ENCODE measurements around the gene PFDN2. TPM values are rescaled to one million over a fixed set of nuclear protein-coding genes. Genes with fewer than 3 reads are reported as not detected.
"Not testable (repeated sequence)": the region's sequence is repeated elsewhere in the genome, so short reads cannot be mapped to it uniquely, and the experiment has no call there.

The PFDN2 gene
- polyA plus RNA-seq, 1 donor, result 68.4 TPM

DNA sequence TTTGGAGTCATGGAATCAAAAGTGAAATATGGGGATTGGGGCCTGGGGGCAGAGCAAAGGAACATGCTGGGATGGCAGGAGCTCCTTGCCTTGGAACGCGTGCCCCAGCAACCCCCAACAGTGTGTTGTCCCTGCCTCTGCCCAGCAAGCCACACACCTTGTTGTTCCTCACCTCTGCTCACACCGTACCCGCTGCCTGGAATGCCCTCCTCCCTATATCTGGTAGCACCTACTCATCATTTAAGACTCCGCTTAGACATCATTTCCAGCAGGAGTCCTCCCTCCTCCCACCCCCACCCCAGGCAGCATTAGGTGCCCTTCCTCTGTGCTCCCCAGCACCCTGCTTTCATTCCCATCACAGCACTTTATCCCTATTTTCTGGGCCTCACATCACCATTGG, 36.3 kb downstream of the PFDN2 start:
- no peak for DNase-seq (ENCODE audit: low read depth)

- DNase-seq (ENCODE audit: low read depth), result no peak
These were observed 37.1 kb downstream of the PFDN2 start for GRCh38 chr1:161080441-161081405.

DNA sequence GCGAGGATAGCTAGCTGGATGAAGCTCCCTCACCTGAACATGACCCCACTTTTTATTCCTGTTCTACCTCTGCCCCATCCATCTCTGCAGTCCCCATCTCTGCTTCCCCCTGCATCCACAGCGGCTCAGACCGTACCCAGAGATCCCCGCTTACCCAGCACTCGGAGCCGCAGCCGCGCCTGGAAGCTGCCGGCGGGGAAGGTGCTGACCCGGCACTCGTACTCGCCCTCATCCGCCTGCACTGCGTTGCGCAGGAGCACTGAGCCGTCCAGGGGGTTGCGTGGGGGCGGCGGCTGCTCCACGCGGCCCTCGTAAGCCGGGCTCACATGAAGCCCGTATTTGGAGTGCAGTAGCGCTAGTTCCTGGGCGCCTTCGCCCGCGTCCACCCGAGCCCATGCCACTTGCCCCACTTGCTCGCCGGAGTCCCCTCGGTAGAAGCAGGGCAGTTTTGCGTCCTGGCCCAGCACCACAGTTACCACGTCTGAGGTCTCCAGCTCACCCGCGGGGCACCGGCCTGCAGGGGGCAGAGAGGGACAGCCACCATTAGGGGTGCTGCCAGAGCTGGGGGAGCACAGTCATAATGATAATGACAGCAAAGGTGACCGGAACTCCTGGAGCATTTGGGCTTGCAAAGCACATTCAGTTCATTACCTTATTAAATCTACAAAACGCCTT, 38.3 kb downstream of the PFDN2 start:
- DNase-seq (ENCODE audit: low read depth), result no peak

GRCh38 chr1:161077426-161077825, 40.4 kb downstream of the PFDN2 start:
- no peak for DNase-seq (ENCODE audit: low read depth)

- no peak for DNase-seq (ENCODE audit: low read depth)
These were observed 41.4 kb downstream of the PFDN2 start for GRCh38 chr1:161076410-161076809.

DNA sequence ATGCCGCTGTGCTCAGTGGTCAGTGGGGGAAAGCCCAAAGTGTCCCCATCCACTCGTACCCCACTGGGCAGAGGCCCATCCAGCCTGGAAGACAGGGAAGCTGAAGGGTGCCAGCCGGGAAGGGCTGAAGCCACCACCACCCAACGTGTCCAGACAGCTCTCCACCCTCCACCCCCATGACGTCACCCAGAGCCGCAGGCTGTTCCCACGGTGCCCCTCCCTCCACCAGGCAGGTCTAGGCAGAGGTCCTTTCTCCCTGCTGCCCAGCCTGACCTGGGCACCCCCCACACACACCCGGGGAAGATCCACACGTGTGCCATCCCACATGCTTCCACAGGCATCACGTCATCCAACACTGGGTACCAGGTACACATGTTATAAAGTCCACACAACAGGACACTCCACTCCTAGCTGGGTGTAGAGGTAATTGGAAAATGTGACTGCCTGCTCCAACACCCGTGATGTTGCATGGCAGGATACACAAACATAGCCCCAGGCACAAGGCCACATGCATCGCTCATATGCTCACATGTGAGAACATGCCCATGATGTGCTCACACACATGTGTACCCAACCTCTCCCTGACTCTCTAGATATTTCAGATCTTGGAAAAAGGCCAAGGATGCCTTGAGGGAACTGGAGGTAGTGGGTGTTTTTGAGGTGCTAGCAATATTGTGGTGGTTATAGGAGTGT, 43.0 kb downstream of the PFDN2 start:
- no peak for DNase-seq (ENCODE audit: low read depth)

DNA sequence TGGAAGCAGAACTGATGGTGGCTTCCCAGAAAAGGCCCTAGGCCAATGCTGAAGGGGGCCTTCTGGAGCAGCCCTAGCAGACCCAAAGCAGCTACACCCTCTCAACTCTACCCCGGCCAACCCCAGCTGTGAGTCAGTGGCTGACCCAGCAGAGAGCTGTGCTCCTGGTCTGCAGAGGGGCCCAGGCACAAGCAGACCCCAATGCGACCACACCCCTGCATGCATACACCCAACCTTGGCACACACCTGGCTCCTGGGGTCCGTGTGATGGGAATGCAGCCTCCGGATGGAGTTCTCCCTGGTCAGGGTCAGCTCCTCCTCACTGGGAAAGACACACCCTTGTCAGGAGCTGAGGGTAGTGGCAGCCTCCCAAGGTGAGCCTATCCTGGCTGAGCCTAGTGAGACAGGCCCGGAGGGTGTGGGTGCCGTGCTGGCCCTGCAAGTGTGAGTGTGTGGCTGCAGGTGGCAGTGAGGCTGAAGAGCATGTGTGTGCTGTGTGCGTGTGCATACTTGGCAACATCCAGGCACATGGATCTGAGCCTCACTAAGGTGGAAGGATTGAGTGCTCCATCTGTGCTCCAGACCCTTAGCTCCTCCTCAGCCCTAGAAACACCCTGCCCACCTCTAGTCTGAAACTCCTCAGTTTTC, 44.2 kb downstream of the PFDN2 start:
- DNase-seq (ENCODE audit: low read depth), result no peak

DNA sequence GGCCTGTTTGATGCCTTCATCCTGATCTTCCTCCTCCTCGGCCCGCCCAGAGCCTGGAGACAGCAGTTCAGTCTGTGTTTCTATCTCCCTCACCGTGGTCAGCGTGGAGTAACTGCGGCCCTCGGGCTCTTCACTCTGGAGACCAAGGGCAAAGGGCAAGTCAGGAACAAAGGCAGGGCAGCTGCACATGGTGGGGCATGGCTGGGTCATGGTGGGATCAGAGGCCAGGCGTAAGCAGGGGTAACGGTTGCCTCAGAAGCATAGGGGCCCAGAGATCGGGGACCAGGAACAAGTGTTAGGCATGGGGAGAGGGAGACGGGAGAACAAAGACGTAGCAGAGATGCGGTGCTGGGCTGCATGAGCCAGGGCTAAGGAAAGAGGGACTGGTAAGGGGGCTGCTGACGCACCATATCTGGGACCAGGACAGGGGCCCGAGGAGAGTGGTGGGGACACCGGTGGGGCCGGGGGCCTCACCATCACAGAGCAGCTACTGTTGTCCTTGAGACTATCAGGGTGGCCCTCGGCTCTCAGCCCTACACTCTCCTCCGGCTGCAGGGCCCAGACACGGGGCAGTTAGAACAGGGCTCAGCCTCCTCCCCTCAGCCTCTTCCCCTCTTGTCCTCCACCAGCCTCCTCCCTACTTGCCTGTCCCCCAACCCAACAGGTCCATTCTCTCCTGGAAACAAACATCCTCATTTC, 44.9 kb downstream of the PFDN2 start:
- DNase-seq (ENCODE audit: low read depth), result no peak

GRCh38 chr1:161071886-161072371, 45.9 kb downstream of the PFDN2 start:
- no peak for DNase-seq (ENCODE audit: low read depth)

GRCh38 chr1:161070761-161071160, 47.1 kb downstream of the PFDN2 start:
- no peak for DNase-seq (ENCODE audit: low read depth)

DNA sequence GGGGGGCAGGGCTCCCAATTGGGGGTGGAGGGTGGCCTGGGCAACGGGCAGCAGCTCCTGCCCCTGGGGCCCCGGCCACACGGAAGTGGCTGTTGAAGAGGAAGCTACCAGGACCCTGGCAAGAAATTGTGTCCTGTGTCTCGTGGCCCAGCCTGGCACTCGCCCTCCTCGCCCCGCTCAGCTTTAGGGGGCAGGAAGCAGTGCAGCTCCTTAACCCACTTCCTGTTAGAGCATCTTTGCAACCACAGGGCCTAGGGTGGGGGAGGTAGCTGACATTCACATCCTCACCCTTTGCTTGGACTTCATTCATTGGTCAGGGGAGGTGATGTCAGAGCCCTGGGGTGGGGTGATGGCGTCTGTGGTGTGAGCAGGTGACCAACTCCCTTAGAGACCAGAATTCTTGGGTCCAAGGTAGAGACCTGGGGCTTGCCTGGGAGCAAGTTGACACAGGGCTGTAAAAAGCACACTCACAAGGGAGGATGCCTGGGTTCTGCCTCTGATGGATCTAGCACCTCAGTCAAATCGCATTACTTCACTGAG, 48.0 kb downstream of the PFDN2 start, which contains the start of gene ARHGAP30:
TSS of gene ARHGAP30 (minus strand) at position 161 of the 540 bp plus-strand sequence. CDS start 267 bp downstream, outside the sequence.
- DNase-seq (ENCODE audit: low read depth), result no peak

DNA sequence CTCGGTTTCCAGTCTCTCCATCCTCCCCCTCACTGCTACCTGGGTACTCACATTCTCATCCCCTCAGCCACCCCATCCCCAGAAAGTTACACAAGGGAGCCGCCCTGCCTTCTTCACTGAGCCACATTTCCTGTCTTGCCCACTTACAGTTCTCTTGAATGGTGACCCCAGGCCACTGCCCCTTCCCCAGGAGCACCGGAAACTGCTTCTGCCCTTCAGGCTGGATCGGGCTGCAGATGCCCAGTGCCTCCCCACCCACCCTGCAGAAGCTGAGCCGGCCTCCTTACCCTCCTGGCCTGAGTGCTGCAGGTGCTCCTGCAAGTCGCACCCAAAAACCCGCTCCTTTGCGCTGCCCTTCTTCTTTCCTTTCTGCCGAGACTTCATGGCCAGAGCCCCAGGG, 48.6 kb downstream of the PFDN2 start:
- no peak for DNase-seq (ENCODE audit: low read depth)

DNA sequence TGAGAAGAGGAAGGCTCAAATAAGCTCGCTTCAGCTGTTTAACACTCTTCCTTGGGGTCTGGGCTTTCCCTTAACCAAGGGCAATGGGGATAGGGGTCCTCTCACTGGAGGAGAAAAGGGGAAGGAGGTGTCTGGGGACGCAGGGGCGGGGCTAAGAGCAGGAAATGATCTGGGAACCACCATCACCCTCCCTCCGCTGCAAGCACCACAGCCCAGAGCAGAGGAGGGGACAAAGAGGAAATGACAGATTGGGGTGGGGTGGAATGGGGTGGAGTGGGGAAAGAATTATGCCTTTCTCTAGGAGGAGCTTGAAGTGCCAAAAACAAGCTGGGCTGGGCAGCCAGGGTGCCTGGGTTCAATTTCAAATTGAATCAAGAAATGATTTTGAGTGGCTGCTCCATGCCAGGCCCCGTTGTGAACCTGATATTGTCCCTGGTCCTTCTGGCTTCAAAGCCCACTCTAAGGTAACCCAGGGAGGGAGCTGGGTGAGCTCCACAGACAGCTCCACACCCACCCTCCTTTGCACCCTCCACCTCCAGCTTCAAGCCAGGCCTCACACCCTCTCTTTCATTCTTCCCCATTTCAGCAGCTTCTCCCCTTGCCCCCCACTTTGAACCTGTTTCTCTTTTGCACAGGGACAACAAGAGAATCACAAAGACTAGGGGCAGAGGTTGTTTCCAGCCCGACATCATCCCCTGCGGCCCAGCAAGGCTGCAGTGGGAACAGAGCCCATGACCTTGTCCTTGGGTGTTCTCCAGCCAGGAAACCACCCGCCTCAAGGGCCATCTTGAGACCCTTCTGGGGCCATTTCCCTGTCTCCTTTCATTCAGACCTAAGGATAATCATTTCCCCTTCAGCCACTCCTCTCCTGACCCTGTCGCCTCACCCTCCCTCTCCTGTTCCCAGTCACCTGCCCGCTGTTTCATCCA, 49.3 kb downstream of the PFDN2 start:
- DNase-seq (ENCODE audit: low read depth), result no peak

DNA sequence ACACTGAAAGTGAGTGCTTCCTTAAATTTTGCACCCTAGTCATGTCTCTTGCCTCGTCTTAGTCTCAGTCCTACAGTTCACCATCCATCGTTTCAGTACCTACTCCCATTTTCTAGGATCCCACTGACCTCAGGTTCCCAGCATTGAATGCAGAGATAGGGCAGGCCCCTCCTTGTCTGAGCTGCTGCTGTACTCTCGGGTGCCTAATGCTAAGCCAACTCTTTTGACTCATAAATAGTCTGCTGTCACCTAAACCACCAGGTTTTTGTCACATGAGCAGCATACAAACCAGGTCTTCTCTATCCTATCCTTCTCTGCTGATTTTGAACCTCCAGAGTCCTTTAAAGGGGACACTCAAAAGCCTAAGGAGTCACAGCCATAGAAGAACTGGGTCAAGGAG, 51.1 kb downstream of the PFDN2 start:
- DNase-seq (ENCODE audit: low read depth), result no peak

DNA sequence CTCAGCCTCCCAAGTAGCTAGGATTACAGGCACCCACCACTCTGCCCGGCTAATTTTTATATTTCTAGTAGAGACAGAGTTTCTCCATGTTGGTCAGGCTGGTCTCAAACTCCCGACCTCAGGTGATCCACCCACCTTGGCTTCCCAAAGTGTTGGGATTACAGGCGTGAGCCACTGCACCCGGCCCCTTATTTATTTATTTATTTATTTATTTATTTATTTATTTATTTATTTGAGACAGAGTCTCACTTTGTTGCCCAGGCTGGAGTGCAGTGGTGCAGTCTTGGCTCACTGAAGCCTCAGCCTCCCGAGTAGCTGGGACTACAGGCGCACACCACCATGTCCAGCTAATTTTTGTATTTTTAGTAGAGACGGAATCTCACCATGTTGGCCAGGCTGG, 52.2 kb downstream of the PFDN2 start:
- not testable (repeated sequence) for DNase-seq (ENCODE audit: low read depth)

GRCh38 chr1:161063936-161064335, 53.9 kb downstream of the PFDN2 start:
- not testable (repeated sequence) for DNase-seq (ENCODE audit: low read depth)

DNA sequence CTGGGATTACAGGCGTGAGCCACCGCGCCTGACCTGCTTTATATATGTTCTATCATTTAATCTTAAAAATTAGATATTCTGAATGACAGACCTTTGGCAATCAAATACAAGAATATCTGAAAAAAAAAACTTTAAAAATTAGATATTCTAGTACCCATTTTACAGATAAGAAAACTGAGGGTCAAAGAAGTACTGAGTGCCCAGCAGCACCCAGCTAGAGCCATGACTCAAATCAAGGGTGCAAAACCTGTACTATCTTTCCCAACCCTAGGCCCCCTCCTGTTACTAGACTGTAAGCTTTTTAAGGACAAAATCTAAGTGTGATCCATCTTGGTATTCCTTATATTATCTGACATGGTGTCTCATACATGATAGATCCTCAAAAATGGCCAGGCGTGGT, 56.4 kb downstream of the PFDN2 start:
- no peak for DNase-seq (ENCODE audit: low read depth)

DNA sequence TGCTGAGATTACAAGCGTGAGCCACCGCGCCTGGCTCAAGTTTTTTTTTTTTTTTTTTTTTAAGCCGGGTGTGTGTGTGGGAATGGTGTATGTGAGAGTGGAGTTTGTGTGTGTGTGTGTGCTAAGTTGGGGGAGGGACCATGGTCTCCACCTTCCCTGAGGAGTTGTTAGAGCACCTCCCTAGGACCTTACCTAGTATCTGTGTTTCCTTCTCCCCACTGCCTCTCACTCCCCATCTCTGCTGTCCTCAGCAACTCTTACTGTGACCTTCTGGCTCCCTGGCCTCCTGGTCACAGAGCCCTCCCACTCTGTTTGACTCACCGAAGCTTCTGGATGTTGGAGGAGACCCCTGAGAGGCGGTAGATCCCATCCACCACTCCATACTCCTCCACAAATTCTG, 58.5 kb downstream of the PFDN2 start:
- no peak for DNase-seq (ENCODE audit: low read depth)

GRCh38 chr1:161054805-161055204, 63.0 kb downstream of the PFDN2 start:
- DNase-seq (ENCODE audit: low read depth), result no peak

DNA sequence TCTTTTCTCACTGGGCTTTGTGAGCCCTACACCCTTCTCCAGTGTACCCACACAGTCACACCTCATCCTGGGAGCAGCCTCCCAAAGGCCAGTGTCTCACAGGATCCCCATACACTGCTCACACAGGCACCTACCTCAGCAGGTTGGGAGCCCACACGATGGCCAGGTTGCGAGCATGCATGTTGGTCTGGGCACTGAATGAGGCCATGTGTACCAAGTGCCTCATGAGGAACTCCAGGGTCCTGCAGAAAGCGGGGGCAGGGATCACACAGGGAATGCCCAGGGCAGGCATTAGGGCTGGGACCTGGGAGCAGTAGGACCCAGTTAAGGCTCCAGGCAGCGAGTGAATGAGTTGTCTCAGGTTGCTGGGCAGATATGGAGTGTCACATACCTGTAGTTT, 63.6 kb downstream of the PFDN2 start:
- DNase-seq (ENCODE audit: low read depth), result no peak
